ENCODE results near the gene VIPR2.

DNA sequence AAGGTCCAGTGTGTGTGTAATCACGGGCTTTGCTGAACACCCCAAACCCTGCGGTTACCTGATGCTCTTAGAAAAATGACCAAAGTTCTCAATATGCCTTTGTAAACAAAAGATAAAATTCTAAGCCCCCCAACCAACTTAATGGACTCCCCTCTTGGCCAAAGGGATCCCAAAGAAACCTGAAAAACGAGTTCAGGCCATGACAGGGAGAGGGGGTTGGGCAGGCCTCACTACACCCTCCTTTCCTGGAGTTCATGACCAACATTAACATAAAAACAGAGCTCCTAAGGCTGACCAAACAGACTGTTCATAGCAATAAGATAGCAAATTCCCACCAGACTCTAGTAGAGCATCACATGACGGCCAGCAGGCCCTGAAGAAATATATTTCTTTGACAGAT, 3.0 kb upstream of the VIPR2 start:
- TF ChIP-seq, protein P1, sequence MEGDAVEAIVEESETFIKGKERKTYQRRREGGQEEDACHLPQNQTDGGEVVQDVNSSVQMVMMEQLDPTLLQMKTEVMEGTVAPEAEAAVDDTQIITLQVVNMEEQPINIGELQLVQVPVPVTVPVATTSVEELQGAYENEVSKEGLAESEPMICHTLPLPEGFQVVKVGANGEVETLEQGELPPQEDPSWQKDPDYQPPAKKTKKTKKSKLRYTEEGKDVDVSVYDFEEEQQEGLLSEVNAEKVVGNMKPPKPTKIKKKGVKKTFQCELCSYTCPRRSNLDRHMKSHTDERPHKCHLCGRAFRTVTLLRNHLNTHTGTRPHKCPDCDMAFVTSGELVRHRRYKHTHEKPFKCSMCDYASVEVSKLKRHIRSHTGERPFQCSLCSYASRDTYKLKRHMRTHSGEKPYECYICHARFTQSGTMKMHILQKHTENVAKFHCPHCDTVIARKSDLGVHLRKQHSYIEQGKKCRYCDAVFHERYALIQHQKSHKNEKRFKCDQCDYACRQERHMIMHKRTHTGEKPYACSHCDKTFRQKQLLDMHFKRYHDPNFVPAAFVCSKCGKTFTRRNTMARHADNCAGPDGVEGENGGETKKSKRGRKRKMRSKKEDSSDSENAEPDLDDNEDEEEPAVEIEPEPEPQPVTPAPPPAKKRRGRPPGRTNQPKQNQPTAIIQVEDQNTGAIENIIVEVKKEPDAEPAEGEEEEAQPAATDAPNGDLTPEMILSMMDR (conservative IDR thresholded peaks at IDR 0.05): no peak
- TF ChIP-seq EZH2 (IDR thresholded peaks at IDR 0.05; ENCODE audit: low read depth): no peak
